Thyroid gland (tissue), 4 donors: Measurements from ENCODE around the gene SLC25A27. TPM values are rescaled to one million over a fixed set of nuclear protein-coding genes. Genes with fewer than 3 reads are reported as not detected.

ENCODE experiments used
- DNase-seq, 2 donors: peaks; one replicate each; pipeline ENCODE4 v3.0.0-alpha.2; 2019
- H3K27ac ChIP-seq, 3 donors: fragments of 200-600 bp; sonication (generic); 1 replicate in 2 of 3; 2 replicates in 1 of 3; pipeline ENCODE4 v1.5.1; 2016 to 2019; ENCODE audit warnings: mild to moderate bottlenecking in 1 of 3, moderate library complexity in 1 of 3
- H3K27me3 ChIP-seq: fragments of 200-600 bp; sonication (generic); one replicate; pipeline ENCODE4 v1.5.1; 2019
- H3K36me3 ChIP-seq, 2 donors: fragments of 200-600 bp; sonication (generic); one replicate each; pipeline ENCODE4 v1.5.1; 2016 to 2019
- H3K4me1 ChIP-seq, 2 donors: fragments of 200-600 bp; sonication (generic); one replicate each; pipeline ENCODE4 v1.5.1; 2017 to 2019
- H3K4me3 ChIP-seq, 3 donors: fragments of 200-600 bp; sonication (generic); replicated peaks in 1 of 3; 1 replicate in 2 of 3; 2 replicates in 1 of 3; pipeline ENCODE4 v1.5.1; 2016; ENCODE audit warnings: mild to moderate bottlenecking in 1 of 3
- H3K9me3 ChIP-seq: fragments of 200-600 bp; sonication (generic); one replicate; pipeline ENCODE4 v1.5.1; 2017
- POLR2A ChIP-seq, 2 donors: fragments of 450-650 bp; IDR thresholded peaks; one replicate each; pipeline ENCODE4 v1.6.1; 2017; ENCODE audit warnings: antibody characterized with exemption in 2 of 2, mild to moderate bottlenecking in 2 of 2, moderate library complexity in 1 of 2
- WGBS, 2 donors: methylation state at CpG; one replicate each; pipeline ENCODE4 v1.1.5; 2017; 5-methylcytosine and 5-hydroxymethylcytosine counted together
- intact Hi-C: fragments of 100-400 bp; cut with DNase I; formaldehyde crosslinking; loops from one replicate; pipeline ENCODE4 v1.15.1; 2023
- total RNA-seq, 4 donors: library from RNA; depleted of rRNA; stranded (reverse); fragments of >200 nt; gene quantifications; one replicate each; pipeline ENCODE4 v1.2.3, GENCODE V29; 2016
- TF ChIP-seq, protein P1 (sequence below), 6 experiments: fragments of 200-600 bp in 3 of 6; fragments of 450-650 bp in 3 of 6; sonication (generic) in 3 of 6; IDR thresholded peaks; one replicate each; pipeline ENCODE4 v1.5.1; 2016 to 2019; ENCODE audit warnings: antibody characterized with exemption in 6 of 6, mild to moderate bottlenecking in 2 of 6, inconsistent platforms in 1 of 6, moderate library complexity in 1 of 6

SLC25A27 gene
- total RNA-seq, 4 donors from 2014 or later = 26.6 to 81.4 (median 46.5) TPM

DNA sequence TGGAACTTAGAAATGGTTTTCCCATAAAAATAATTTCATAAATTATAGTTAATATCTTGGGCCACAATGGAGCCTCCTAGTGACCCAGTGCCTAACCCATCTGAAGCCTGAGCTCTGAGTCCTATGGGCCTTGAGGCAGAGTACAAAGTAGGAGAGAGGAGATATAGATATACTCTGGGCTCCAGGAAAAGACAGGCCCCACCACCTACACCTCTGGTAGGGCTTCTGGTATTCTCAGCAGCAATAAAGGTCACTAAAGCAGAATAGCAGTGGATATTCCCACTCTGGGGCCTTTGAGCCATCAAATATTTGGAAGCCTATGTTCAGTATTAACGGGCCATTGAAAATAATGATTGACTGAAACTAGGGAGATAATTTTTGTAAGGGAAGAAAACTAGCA lies 24.3 kb upstream of the SLC25A27 start:
- no peak overlapping the region for H3K27ac ChIP-seq
- no peaks in the 10 kb centered on the region for H3K36me3 ChIP-seq
- DNase-seq = no peak
- H3K9me3 ChIP-seq = no peaks in the 10 kb centered on the region
- WGBS, 2 donors = 90% methylated on average over 1 of the region's 1 CpG
- intact Hi-C loops = loop anchor here (5.0 to 10.0 kb wide), 2 partner anchors 211 to 534 kb away; no protein-coding TSS in a partner anchor
- TF ChIP-seq POLR2A (IDR thresholded peaks at IDR 0.05) = no peak
- TF ChIP-seq, protein P1, sequence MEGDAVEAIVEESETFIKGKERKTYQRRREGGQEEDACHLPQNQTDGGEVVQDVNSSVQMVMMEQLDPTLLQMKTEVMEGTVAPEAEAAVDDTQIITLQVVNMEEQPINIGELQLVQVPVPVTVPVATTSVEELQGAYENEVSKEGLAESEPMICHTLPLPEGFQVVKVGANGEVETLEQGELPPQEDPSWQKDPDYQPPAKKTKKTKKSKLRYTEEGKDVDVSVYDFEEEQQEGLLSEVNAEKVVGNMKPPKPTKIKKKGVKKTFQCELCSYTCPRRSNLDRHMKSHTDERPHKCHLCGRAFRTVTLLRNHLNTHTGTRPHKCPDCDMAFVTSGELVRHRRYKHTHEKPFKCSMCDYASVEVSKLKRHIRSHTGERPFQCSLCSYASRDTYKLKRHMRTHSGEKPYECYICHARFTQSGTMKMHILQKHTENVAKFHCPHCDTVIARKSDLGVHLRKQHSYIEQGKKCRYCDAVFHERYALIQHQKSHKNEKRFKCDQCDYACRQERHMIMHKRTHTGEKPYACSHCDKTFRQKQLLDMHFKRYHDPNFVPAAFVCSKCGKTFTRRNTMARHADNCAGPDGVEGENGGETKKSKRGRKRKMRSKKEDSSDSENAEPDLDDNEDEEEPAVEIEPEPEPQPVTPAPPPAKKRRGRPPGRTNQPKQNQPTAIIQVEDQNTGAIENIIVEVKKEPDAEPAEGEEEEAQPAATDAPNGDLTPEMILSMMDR (IDR thresholded peaks at IDR 0.05) = no peak
- no peaks in the 10 kb centered on the region for H3K27me3 ChIP-seq
- H3K4me3 ChIP-seq = no peak overlapping the region
- no peaks in the 10 kb centered on the region for H3K4me1 ChIP-seq

GRCh38 chr6:46628976-46629375 lies 23.8 kb upstream of the SLC25A27 start:
- no peak overlapping the region for H3K4me3 ChIP-seq
- 85 to 88% methylated on average over 3 of the region's 3 CpGs for WGBS, 2 donors
- H3K4me1 ChIP-seq = no peaks in the 10 kb centered on the region
- no peak for TF ChIP-seq POLR2A (IDR thresholded peaks at IDR 0.05)
- TF ChIP-seq, protein P1 (IDR thresholded peaks at IDR 0.05) = no peak
- DNase-seq = no peak
- no peaks in the 10 kb centered on the region for H3K9me3 ChIP-seq
- H3K36me3 ChIP-seq = no peaks in the 10 kb centered on the region
- H3K27ac ChIP-seq = no peak overlapping the region
- intact Hi-C loops = loop anchor here (5.0 to 10.0 kb wide), 2 partner anchors 212 to 534 kb away; no protein-coding TSS in a partner anchor
- no peaks in the 10 kb centered on the region for H3K27me3 ChIP-seq

GRCh38 chr6:46629691-46630090 lies 23.1 kb upstream of the SLC25A27 start:
- Histone ChIP-seq H3K4me3 (no peak overlapping the region), H3K9me3 (no peaks in the 10 kb centered on the region), H3K4me1 (no peaks in the 10 kb centered on the region), H3K36me3 (no peaks in the 10 kb centered on the region), H3K27ac (no peak overlapping the region), H3K27me3 (no peaks in the 10 kb centered on the region)
- DNase-seq = no peak
- TF ChIP-seq, protein P1 (IDR thresholded peaks at IDR 0.05) = no peak
- no peak for TF ChIP-seq POLR2A (IDR thresholded peaks at IDR 0.05)
- 90 to 92% methylated on average over 7 of the region's 7 CpGs for WGBS, 2 donors
- intact Hi-C loops = loop anchor here (5.0 to 10.0 kb wide), 2 partner anchors 212 to 535 kb away; no protein-coding TSS in a partner anchor

DNA sequence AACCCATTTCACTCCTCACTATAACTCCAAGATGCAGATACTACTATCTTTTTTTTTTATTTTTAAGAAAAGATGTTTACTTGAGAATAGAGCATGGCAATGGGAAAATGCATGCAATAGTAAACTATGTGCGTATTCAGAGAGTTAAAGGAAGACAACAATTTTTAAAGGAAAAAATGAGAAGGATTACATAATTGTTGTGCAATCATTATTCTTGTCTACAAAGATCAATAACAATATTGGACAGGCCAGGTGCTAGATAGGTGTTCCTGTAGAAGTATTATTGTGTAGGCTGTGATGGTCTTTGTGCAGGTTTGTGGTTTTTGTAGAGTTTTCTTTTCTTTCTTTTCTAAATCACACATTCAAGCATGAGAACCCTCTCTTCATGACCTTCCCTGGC lies 20.7 kb upstream of the SLC25A27 start:
- 93 to 99% methylated on average over 1 of the region's 1 CpG for WGBS, 2 donors
- no peak for TF ChIP-seq POLR2A (IDR thresholded peaks at IDR 0.05)
- TF ChIP-seq, protein P1 (IDR thresholded peaks at IDR 0.05) = no peak
- no peak overlapping the region for H3K27ac ChIP-seq
- H3K36me3 ChIP-seq = no peaks in the 10 kb centered on the region
- DNase-seq = no peak
- no peak overlapping the region for H3K4me3 ChIP-seq
- H3K9me3 ChIP-seq = no peaks in the 10 kb centered on the region
- H3K4me1 ChIP-seq = no peaks in the 10 kb centered on the region
- intact Hi-C loops = no loop called here
- no peaks in the 10 kb centered on the region for H3K27me3 ChIP-seq

- intact Hi-C loops = no loop called here
- Histone ChIP-seq H3K4me1 (no peaks in the 10 kb centered on the region), H3K4me3 (no peak overlapping the region), H3K9me3 (no peaks in the 10 kb centered on the region), H3K36me3 (no peaks in the 10 kb centered on the region), H3K27me3 (no peaks in the 10 kb centered on the region), H3K27ac (no peak overlapping the region)
- TF ChIP-seq, protein P1 (IDR thresholded peaks at IDR 0.05) = no peak
- TF ChIP-seq POLR2A (IDR thresholded peaks at IDR 0.05) = no peak
- DNase-seq = no peak
- 96% methylated on average over 6 of the region's 6 CpGs for WGBS, 2 donors
Observed at GRCh38 chr6:46635462-46635861, 17.3 kb upstream of the SLC25A27 start.
